Lung (tissue), 12 donors: ENCODE results near the gene TGFB1I1. TPM values are rescaled to one million over a fixed set of nuclear protein-coding genes. Genes with fewer than 3 reads are reported as not detected.
A peak's percentile ranks its signal among the peaks of the same experiment; 100 is the strongest.

Experiments used
- ATAC-seq: fragments of 200-7000 bp; cut with Tn5 transposase; one replicate; pipeline ENCODE4 v1.9.1; 2020; ENCODE audit warnings: moderate number of reproducible peaks; ENCODE audit not compliant: insufficient read depth, low FRiP score
- DNase-seq, 3 donors: peaks; one replicate each; pipeline ENCODE4 v3.0.0-alpha.2; 2013 to 2017
- H3K27ac ChIP-seq, 2 donors: one replicate each; pipeline ENCODE4 v1.5.1; 2013; ENCODE audit warnings: mild to moderate bottlenecking in 2 of 2, moderate library complexity in 2 of 2, control low read depth in 1 of 2, inconsistent platforms in 1 of 2, low read depth in 1 of 2, low read length in 1 of 2
- H3K27me3 ChIP-seq, 3 donors: one replicate each; pipeline ENCODE4 v1.5.1; 2013; ENCODE audit warnings: low read length in 2 of 3; ENCODE audit not compliant: control insufficient read depth in 3 of 3, insufficient read depth in 3 of 3
- H3K36me3 ChIP-seq, 4 donors: one replicate each; pipeline ENCODE4 v1.5.1; 2013; ENCODE audit warnings: low read length in 4 of 4, mild to moderate bottlenecking in 1 of 4, moderate library complexity in 1 of 4; ENCODE audit not compliant: control insufficient read depth in 4 of 4, insufficient read depth in 4 of 4
- H3K4me1 ChIP-seq, 5 donors: one replicate each; pipeline ENCODE4 v1.5.1; 2013; ENCODE audit warnings: low read length in 5 of 5, mild to moderate bottlenecking in 2 of 5, moderate library complexity in 1 of 5; ENCODE audit not compliant: control insufficient read depth in 5 of 5, insufficient read depth in 5 of 5
- H3K4me3 ChIP-seq: one replicate; pipeline ENCODE4 v1.5.1; 2013; ENCODE audit warnings: mild to moderate bottlenecking, control low read depth, moderate library complexity
- H3K9ac ChIP-seq, 2 donors: one replicate each; pipeline ENCODE4 v1.5.1; 2013; ENCODE audit warnings: low read length in 2 of 2, control low read depth in 1 of 2; ENCODE audit not compliant: insufficient read depth in 1 of 2
- H3K9me3 ChIP-seq, 4 donors: one replicate each; pipeline ENCODE4 v1.5.1; 2013; ENCODE audit warnings: low read length in 3 of 4, mild to moderate bottlenecking in 1 of 4, moderate library complexity in 1 of 4; ENCODE audit not compliant: control insufficient read depth in 4 of 4, insufficient read depth in 3 of 4
- WGBS, 2 donors: extraction: QIAGEN DNeasy Blood & Tissue Kit; methylation state at CpG; one replicate each; pipeline ENCODE4 v1.1.7; 2013; 5-methylcytosine and 5-hydroxymethylcytosine counted together
- polyA plus RNA-seq, 2 donors: library from polyadenylated mRNA; stranded (reverse); fragments of 200-250 nt; gene quantifications; one replicate each; pipeline ENCODE4 v1.2.1, GENCODE V29; 2013
- total RNA-seq, 2 donors: library from RNA; depleted of rRNA in 1 of 2; stranded (reverse); fragments of >200 nt in 1 of 2; gene quantifications; one replicate each; pipeline ENCODE4 v1.2.1, GENCODE V29; 2014 to 2021
- TF ChIP-seq, protein P1 (sequence below): IDR thresholded peaks from 2 replicates; pipeline ENCODE4 v1.5.1; 2012; ENCODE audit warnings: mild to moderate bottlenecking; ENCODE audit errors: control extremely low read depth, extremely low read depth
- donor health status: control.
- donor health status: control.
- donor health status: Bipolar disorder and iron deficiency.
- donor health status: healthy.
- donor health status: DM: yes; HTN: yes; CAD: no.

The TGFB1I1 gene
- total and polyA plus RNA-seq, 4 donors: 25.1 to 58.9 (median 37.6) TPM

DNA sequence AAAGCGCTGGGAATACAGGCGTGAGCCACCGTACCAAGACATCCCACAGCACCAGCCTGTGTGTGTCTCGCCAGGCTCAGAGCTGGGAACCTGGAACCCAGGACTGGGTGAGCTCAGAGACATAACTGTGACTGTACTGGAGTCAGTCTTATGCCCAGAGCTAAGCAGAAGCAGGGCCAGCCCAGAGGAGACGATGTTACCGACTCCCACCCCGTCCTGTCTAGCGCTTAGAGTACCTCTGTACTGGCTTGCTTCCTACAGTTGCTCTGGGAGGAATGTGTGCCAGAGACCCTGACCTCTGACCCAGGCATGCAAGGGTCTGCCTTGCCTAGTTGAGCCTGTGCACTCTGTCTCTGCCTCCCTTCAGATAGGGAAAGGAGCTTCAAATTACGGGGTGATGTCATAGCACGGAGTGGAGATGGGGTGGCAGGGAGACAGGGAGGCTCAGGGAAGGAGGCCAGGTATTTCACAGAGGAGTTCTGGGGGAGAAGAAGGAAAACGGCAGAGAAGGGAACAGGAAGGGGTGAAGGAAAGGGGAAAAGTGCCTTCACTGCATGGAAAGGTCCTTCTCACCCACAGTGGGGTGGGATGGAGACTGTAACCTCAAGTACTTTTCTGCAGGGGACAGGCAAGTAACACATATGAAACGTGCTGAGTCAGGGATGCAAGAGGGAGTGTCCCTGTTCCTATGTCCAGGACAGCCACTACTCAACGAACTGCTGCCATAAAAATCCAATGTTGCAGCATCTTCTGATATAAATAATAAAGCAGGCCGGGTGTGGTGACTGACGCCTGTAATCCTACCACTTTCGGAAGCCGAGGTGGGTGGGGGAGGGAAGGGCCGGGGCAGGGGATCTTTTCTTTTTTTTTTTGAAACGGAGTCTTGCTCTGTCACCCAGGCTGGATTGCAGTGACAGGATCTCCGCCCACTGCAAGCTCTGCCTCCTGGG is 18.4 kb upstream of the TGFB1I1 start:
- H3K4me3 ChIP-seq: no peak overlapping the region
- TF ChIP-seq, protein P1, sequence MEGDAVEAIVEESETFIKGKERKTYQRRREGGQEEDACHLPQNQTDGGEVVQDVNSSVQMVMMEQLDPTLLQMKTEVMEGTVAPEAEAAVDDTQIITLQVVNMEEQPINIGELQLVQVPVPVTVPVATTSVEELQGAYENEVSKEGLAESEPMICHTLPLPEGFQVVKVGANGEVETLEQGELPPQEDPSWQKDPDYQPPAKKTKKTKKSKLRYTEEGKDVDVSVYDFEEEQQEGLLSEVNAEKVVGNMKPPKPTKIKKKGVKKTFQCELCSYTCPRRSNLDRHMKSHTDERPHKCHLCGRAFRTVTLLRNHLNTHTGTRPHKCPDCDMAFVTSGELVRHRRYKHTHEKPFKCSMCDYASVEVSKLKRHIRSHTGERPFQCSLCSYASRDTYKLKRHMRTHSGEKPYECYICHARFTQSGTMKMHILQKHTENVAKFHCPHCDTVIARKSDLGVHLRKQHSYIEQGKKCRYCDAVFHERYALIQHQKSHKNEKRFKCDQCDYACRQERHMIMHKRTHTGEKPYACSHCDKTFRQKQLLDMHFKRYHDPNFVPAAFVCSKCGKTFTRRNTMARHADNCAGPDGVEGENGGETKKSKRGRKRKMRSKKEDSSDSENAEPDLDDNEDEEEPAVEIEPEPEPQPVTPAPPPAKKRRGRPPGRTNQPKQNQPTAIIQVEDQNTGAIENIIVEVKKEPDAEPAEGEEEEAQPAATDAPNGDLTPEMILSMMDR: no peak
- peaks cover 0 to 6% (median 1%) of the 10 kb centered on the region in 4 donors for H3K36me3 ChIP-seq
- H3K27ac ChIP-seq: peak overlapping the region in 1 of 2 donors; percentile 55
- no peak for DNase-seq
- no peaks in the 10 kb centered on the region for H3K9me3 ChIP-seq
- H3K9ac ChIP-seq: no peak overlapping the region
- peaks cover 6 to 44% (median 21%) of the 10 kb centered on the region in 5 donors for H3K4me1 ChIP-seq
- no peaks in the 10 kb centered on the region for H3K27me3 ChIP-seq
- ATAC-seq: no peak
- WGBS, 2 donors: 49 to 55% methylated on average over 20 of the region's 20 CpGs

DNA sequence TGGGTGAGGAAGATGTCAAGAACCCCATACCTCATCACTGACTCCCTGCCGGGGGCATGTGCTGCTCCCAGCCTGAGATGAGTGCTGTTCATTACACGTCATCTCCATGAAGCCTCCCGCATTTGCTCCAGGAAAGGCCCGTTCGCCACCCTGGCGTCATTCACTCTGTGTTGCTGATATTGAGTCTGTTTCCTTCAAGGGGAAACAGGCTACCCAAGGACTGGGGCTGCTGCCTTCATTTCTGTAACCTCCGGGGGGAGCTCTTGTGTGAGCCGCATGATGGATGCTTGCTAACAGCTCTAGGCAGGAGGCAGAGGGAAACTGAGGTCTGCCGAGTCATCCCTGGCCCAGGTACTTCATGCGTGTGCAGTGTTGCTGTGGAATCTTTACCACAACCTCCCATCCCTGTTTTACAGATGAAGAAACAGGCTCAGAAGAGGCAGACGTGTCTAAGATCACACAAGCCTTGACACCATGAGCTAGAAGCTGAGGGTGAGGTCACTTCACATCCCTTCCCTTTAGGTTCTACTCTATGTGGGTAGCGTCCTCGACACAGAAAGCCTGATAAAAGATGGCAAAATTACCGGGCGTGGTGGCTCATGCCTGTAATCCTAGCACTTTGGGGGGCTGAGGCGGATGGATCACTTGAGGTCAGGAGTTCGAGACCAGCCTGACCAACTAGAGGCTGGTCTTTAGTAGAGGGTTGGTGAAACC is 16.2 kb upstream of the TGFB1I1 start:
- peaks cover 0 to 4% (median 2%) of the 10 kb centered on the region in 4 donors for H3K36me3 ChIP-seq
- no peak overlapping the region for H3K4me3 ChIP-seq
- H3K9ac ChIP-seq: no peak overlapping the region
- H3K27ac ChIP-seq: no peak overlapping the region
- H3K9me3 ChIP-seq: no peaks in the 10 kb centered on the region
- ATAC-seq: no peak
- TF ChIP-seq, protein P1: no peak
- WGBS, 2 donors: 56 to 73% methylated on average over 17 of the region's 17 CpGs
- no peaks in the 10 kb centered on the region for H3K27me3 ChIP-seq
- DNase-seq: no peak
- H3K4me1 ChIP-seq: peaks cover 12 to 45% (median 21%) of the 10 kb centered on the region in 5 donors

DNA sequence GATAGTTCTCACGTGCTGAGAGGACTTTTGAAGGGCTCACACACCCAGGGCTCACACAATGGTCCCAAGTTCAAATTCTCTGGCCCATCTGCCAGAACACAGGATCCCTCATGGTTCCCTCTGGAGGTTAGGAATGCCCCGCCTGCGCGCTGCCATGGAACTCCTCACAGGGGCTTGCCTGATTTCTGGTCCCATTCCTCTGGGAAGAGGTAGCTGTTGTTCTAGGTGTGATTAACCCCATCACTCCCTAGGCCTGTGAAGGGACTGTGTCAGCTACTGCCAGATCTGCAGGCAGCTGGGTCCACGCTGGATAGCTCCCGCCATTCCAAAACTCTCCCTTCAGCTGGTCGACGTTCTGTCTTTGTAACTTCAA is 15.0 kb upstream of the TGFB1I1 start:
- no peak for DNase-seq

More for the DNA sequence above, 15.0 kb upstream of the TGFB1I1 start:
- H3K27ac ChIP-seq: peak overlapping the region in 1 of 2 donors; percentile 17
- TF ChIP-seq, protein P1: no peak
- H3K4me3 ChIP-seq: no peak overlapping the region
- no peaks in the 10 kb centered on the region for H3K27me3 ChIP-seq
- H3K9me3 ChIP-seq: no peaks in the 10 kb centered on the region
- H3K9ac ChIP-seq: no peak overlapping the region
- 84 to 87% methylated on average over 8 of the region's 8 CpGs for WGBS, 2 donors
- peaks cover 0 to 4% (median 2%) of the 10 kb centered on the region in 4 donors for H3K36me3 ChIP-seq
- H3K4me1 ChIP-seq: peaks cover 12 to 40% (median 21%) of the 10 kb centered on the region in 5 donors
- ATAC-seq: no peak
